ENCODE results near the gene TAGLN3. TPM values are rescaled to one million over a fixed set of nuclear protein-coding genes. Genes with fewer than 3 reads are reported as not detected.
A peak's percentile ranks its signal among the peaks of the same experiment; 100 is the strongest.

Gene TAGLN3
- polyA plus RNA-seq, 1 of the 3 experiments (the other 2 are of a cell fraction): 19.6 TPM

DNA sequence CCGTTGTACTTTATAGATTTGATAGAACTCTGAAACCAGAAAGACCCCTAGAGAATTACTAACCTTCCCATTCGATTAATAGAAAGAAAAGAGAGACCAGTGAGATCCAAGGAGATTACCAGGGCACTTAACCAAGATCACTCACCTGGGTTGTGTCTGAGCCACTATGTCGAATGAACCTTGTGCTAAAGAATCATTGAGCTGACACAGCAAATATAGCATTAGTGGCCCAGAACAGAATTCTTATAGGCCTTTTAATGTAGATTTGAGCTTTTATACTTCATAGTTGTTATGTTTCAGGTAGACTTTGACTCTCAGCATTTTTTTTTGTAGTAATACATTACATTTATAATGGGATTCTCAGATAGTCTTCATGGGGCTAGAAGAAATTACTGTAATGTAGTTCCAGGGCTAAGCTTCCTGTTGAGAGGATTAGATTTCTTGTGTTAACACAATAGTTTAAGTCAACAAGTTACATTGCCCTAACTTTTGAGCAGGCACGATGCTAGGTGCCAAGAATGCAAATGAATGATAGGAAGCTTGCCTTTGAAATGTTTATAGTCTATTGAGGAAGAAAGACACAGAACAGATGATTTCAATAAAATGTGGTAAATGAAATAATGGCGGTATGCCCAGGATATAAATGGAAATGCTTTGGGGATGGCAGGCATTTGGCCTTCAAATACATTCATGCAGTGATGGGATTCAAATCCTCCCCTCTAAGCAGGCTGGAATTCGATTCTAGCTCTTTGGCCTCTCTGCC is 44.3 kb upstream of the TAGLN3 start (continued):
- TF ChIP-seq TAF1 (IDR thresholded peaks at IDR 0.05; ENCODE audit: borderline replicate concordance, low read depth, low read length) (no peak), RXRA (IDR thresholded peaks at IDR 0.05; ENCODE audit: borderline replicate concordance, low read depth) (no peak), SMC3 (IDR thresholded peaks at IDR 0.05; ENCODE audit: low read depth, low read length) (no peak), RFX5 (IDR thresholded peaks at IDR 0.05; ENCODE audit: low read length) (no peak), TEAD4 (IDR thresholded peaks at IDR 0.05; ENCODE audit: borderline replicate concordance, insufficient read depth) (peak; percentile 49; the same call in 1 of the 2 replicates), FOXJ3 (CRISPR knock-in tag; IDR thresholded peaks at IDR 0.05) (no peak), MXI1 (IDR thresholded peaks at IDR 0.05; ENCODE audit: low read depth, low read length) (no peak)
- TF ChIP-seq, protein P1, sequence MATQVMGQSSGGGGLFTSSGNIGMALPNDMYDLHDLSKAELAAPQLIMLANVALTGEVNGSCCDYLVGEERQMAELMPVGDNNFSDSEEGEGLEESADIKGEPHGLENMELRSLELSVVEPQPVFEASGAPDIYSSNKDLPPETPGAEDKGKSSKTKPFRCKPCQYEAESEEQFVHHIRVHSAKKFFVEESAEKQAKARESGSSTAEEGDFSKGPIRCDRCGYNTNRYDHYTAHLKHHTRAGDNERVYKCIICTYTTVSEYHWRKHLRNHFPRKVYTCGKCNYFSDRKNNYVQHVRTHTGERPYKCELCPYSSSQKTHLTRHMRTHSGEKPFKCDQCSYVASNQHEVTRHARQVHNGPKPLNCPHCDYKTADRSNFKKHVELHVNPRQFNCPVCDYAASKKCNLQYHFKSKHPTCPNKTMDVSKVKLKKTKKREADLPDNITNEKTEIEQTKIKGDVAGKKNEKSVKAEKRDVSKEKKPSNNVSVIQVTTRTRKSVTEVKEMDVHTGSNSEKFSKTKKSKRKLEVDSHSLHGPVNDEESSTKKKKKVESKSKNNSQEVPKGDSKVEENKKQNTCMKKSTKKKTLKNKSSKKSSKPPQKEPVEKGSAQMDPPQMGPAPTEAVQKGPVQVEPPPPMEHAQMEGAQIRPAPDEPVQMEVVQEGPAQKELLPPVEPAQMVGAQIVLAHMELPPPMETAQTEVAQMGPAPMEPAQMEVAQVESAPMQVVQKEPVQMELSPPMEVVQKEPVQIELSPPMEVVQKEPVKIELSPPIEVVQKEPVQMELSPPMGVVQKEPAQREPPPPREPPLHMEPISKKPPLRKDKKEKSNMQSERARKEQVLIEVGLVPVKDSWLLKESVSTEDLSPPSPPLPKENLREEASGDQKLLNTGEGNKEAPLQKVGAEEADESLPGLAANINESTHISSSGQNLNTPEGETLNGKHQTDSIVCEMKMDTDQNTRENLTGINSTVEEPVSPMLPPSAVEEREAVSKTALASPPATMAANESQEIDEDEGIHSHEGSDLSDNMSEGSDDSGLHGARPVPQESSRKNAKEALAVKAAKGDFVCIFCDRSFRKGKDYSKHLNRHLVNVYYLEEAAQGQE (IDR thresholded peaks at IDR 0.05; ENCODE audit: low read depth, low read length): no peak

DNA sequence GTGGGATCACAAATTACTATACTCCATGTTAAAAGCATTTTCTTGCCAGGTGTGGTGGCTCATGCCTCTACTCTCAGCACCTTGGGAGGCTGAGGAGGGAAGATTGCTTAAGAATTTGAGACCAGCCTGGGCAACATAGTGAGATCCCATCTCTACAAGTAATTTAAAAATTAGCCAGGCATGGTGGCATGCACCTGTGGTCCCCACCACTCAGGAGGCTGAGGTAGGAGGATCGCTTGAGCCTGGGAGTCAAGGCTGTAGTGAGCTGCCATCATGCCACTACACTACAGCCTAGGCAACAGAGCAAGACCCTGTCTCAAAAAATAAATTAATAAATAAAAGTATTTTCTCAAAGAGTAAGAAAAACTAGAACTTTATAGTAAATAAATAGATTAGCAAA is 42.8 kb upstream of the TAGLN3 start:
- no peak overlapping the region for H3K9ac ChIP-seq
- no peaks in the 10 kb centered on the region for H3K9me2 ChIP-seq
- POLR2A ChIA-PET: no interaction called here

More for the DNA sequence above, 42.8 kb upstream of the TAGLN3 start:
- H3K4me3 ChIP-seq (ENCODE audit: low read depth in 2 of 2, low read length in 1 of 2): no peak overlapping the region
- H3K9me3 ChIP-seq: no peaks in the 10 kb centered on the region
- H3K79me2 ChIP-seq (ENCODE audit: insufficient read depth): peaks cover 3% of the 10 kb centered on the region; the same call in 1 of the 2 replicates
- H3K27ac ChIP-seq (ENCODE audit: low read depth in 2 of 2, low read length in 1 of 2): no peak overlapping the region
- H3F3A ChIP-seq (replicated peaks; ENCODE audit: insufficient read depth): peaks cover 5% of the 10 kb centered on the region
- H3K36me3 ChIP-seq (replicated peaks in 1 of 2; ENCODE audit: control insufficient read depth in 1 of 2, insufficient read depth in 2 of 2, low read length in 1 of 2): peaks cover 25 to 71% of the 10 kb centered on the region in 2 experiments
- no peak for DNase-seq
- no peaks in the 10 kb centered on the region for H3K27me3 ChIP-seq (ENCODE audit: insufficient read depth)
- 100% methylated on average over 1 of the region's 1 CpG for WGBS (ENCODE audit: low lambda C conversion rate)
- peaks cover 9 to 10% of the 10 kb centered on the region in 2 experiments; a peak in 3 of 4 replicates for H3K4me1 ChIP-seq (ENCODE audit: control insufficient read depth in 1 of 2, insufficient read depth in 2 of 2, low read depth in 1 of 2, low read length in 1 of 2)
- no peak for TF ChIP-seq RCOR1 (IDR thresholded peaks at IDR 0.05; ENCODE audit: low read length)
- TF ChIP-seq TAF1 (IDR thresholded peaks at IDR 0.05; ENCODE audit: borderline replicate concordance, low read depth, low read length): no peak
- no peak for TF ChIP-seq RXRA (IDR thresholded peaks at IDR 0.05; ENCODE audit: borderline replicate concordance, low read depth)
- no peak for TF ChIP-seq FOXJ3 (CRISPR knock-in tag; IDR thresholded peaks at IDR 0.05)
- no peak for TF ChIP-seq POLR2AphosphoS5 (IDR thresholded peaks at IDR 0.05; ENCODE audit: low read depth, low read length)
- no peak for TF ChIP-seq EP300 (IDR thresholded peaks at IDR 0.05; ENCODE audit: borderline replicate concordance in 1 of 2, low read depth in 1 of 2, low read length in 1 of 2)
- TF ChIP-seq, protein P2, sequence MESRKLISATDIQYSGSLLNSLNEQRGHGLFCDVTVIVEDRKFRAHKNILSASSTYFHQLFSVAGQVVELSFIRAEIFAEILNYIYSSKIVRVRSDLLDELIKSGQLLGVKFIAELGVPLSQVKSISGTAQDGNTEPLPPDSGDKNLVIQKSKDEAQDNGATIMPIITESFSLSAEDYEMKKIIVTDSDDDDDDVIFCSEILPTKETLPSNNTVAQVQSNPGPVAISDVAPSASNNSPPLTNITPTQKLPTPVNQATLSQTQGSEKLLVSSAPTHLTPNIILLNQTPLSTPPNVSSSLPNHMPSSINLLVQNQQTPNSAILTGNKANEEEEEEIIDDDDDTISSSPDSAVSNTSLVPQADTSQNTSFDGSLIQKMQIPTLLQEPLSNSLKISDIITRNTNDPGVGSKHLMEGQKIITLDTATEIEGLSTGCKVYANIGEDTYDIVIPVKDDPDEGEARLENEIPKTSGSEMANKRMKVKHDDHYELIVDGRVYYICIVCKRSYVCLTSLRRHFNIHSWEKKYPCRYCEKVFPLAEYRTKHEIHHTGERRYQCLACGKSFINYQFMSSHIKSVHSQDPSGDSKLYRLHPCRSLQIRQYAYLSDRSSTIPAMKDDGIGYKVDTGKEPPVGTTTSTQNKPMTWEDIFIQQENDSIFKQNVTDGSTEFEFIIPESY (IDR thresholded peaks at IDR 0.05; ENCODE audit: borderline replicate concordance, low read depth): no peak
- CTCF ChIA-PET: interaction anchor here (2.1 to 4.4 kb wide), 4 partner anchors 11 to 240 kb away, joined by 6 to 26 read pairs (median 20); no protein-coding TSS in a partner anchor
- H3K4me2 ChIP-seq: no peak overlapping the region
- H4K20me1 ChIP-seq (ENCODE audit: insufficient read depth): no peaks in the 10 kb centered on the region
- H2AFZ ChIP-seq (ENCODE audit: low read depth): no peak overlapping the region

All from SK-N-SH (cell line).